ENCODE results near the gene THSD4. TPM values are rescaled to one million over a fixed set of nuclear protein-coding genes. Genes with fewer than 3 reads are reported as not detected.

The THSD4 gene
- polyA plus RNA-seq, 1 donor from 2014 or later = 0.46 TPM

DNA sequence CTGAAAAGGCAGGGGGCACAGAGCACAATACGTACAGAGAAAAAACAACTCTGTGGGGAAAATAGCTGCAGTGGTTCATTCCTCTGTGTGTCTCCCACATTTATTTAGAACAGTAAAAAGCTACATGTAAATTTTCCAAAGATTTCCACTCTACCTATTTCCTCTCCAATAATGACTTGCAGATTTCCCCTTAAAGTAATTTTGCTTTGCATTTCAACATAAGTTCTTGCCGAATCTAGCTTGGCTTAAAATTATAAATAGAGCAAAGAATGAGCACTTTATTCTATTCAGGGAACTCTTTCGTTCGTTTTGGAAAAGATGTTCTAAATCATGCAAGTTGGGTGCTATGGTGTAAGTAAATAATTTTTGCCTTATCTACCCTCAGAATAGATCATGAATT lies 636.9 kb downstream of the THSD4 start:
- Histone ChIP-seq H4K20me1 (ENCODE audit: insufficient read depth) (no peaks in the 10 kb centered on the region), H3K9me2 (ENCODE audit: insufficient read depth, low read length) (no peaks in the 10 kb centered on the region), H3K4me2 (ENCODE audit: low read length) (no peak overlapping the region), H3F3A (ENCODE audit: insufficient read depth, low read length, poor library complexity, severe bottlenecking) (no peaks in the 10 kb centered on the region), H2AFZ (ENCODE audit: low read depth, low read length) (no peak overlapping the region), H3K4me3 (ENCODE audit: low read length) (no peak overlapping the region), H3K36me3 (ENCODE audit: insufficient read depth, low read length) (no peaks in the 10 kb centered on the region), H3K27me3 (ENCODE audit: insufficient read depth, low read depth, low read length) (no peaks in the 10 kb centered on the region), H3K79me2 (replicated peaks; ENCODE audit: insufficient read depth, low read length) (no peaks in the 10 kb centered on the region), H3K27ac (ENCODE audit: low read length) (no peak overlapping the region), H3K9ac (ENCODE audit: low read length) (no peak overlapping the region), H3K9me3 (ENCODE audit: low read length) (no peaks in the 10 kb centered on the region)
- no peak for TF ChIP-seq RAD21 (conservative IDR thresholded peaks at IDR 0.05)
- TF ChIP-seq, protein P1, sequence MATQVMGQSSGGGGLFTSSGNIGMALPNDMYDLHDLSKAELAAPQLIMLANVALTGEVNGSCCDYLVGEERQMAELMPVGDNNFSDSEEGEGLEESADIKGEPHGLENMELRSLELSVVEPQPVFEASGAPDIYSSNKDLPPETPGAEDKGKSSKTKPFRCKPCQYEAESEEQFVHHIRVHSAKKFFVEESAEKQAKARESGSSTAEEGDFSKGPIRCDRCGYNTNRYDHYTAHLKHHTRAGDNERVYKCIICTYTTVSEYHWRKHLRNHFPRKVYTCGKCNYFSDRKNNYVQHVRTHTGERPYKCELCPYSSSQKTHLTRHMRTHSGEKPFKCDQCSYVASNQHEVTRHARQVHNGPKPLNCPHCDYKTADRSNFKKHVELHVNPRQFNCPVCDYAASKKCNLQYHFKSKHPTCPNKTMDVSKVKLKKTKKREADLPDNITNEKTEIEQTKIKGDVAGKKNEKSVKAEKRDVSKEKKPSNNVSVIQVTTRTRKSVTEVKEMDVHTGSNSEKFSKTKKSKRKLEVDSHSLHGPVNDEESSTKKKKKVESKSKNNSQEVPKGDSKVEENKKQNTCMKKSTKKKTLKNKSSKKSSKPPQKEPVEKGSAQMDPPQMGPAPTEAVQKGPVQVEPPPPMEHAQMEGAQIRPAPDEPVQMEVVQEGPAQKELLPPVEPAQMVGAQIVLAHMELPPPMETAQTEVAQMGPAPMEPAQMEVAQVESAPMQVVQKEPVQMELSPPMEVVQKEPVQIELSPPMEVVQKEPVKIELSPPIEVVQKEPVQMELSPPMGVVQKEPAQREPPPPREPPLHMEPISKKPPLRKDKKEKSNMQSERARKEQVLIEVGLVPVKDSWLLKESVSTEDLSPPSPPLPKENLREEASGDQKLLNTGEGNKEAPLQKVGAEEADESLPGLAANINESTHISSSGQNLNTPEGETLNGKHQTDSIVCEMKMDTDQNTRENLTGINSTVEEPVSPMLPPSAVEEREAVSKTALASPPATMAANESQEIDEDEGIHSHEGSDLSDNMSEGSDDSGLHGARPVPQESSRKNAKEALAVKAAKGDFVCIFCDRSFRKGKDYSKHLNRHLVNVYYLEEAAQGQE (IDR thresholded peaks at IDR 0.05; ENCODE audit: borderline replicate concordance) = no peak
- TF ChIP-seq EZH2 (IDR thresholded peaks at IDR 0.05; ENCODE audit: borderline replicate concordance, insufficient read depth, low read length, poor library complexity, severe bottlenecking) = no peak
- no peak for TF ChIP-seq EP300 (conservative IDR thresholded peaks at IDR 0.05; ENCODE audit: poor library complexity, severe bottlenecking)

DNA sequence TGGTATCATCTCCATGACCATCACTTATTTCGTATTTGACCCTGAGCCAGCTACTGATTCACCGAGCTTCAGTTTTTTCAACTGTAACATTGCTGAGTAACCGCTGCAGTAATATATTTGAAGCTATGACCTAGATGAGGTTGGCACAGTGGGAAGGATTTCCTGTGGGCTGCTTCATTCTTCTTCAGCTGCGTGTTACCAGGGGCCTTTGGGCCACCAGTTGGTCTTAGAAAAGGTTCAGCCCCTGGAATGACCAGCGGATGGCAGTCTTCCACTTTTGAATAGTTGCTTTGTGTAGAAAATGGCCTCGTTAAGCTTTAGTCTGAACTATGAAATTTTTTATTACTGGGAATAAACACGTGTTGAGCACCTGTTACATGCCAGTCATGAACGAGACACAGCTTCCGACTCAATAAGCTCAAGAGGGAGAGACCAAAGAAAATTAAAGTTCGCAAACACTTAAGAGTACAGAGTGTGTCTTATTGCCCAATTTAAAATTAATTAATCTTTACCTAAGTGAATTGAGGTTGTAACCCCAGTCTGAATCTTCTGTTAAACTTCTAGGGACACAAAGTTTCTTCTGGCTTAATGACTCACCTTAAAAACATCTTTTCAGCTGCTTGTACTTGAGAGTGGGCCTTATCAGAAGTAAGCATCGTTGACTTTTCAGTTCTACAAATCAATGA lies 637.5 kb downstream of the THSD4 start:
- H3K9me2 ChIP-seq (ENCODE audit: insufficient read depth, low read length) = no peaks in the 10 kb centered on the region

More for the DNA sequence above, 637.5 kb downstream of the THSD4 start:
- no peaks in the 10 kb centered on the region for H3K36me3 ChIP-seq (ENCODE audit: insufficient read depth, low read length)
- H3K27ac ChIP-seq (ENCODE audit: low read length) = no peak overlapping the region
- no peaks in the 10 kb centered on the region for H3K9me3 ChIP-seq (ENCODE audit: low read length)
- no peaks in the 10 kb centered on the region for H3K27me3 ChIP-seq (ENCODE audit: insufficient read depth, low read depth, low read length)
- no peak for TF ChIP-seq EZH2 (IDR thresholded peaks at IDR 0.05; ENCODE audit: borderline replicate concordance, insufficient read depth, low read length, poor library complexity, severe bottlenecking)
- no peak for TF ChIP-seq POLR2AphosphoS5 (IDR thresholded peaks at IDR 0.05)
- no peak for TF ChIP-seq EP300 (conservative IDR thresholded peaks at IDR 0.05; ENCODE audit: poor library complexity, severe bottlenecking)
- TF ChIP-seq, protein P2, sequence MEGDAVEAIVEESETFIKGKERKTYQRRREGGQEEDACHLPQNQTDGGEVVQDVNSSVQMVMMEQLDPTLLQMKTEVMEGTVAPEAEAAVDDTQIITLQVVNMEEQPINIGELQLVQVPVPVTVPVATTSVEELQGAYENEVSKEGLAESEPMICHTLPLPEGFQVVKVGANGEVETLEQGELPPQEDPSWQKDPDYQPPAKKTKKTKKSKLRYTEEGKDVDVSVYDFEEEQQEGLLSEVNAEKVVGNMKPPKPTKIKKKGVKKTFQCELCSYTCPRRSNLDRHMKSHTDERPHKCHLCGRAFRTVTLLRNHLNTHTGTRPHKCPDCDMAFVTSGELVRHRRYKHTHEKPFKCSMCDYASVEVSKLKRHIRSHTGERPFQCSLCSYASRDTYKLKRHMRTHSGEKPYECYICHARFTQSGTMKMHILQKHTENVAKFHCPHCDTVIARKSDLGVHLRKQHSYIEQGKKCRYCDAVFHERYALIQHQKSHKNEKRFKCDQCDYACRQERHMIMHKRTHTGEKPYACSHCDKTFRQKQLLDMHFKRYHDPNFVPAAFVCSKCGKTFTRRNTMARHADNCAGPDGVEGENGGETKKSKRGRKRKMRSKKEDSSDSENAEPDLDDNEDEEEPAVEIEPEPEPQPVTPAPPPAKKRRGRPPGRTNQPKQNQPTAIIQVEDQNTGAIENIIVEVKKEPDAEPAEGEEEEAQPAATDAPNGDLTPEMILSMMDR (IDR thresholded peaks at IDR 0.05; ENCODE audit: poor library complexity, severe bottlenecking) = no peak
- no peak for TF ChIP-seq SMC3 (conservative IDR thresholded peaks at IDR 0.05; ENCODE audit: poor library complexity)
- TF ChIP-seq MXI1 (conservative IDR thresholded peaks at IDR 0.05; ENCODE audit: poor library complexity, severe bottlenecking) = no peak
- TF ChIP-seq, protein P1 (IDR thresholded peaks at IDR 0.05; ENCODE audit: borderline replicate concordance) = no peak
- no peak for TF ChIP-seq TAF1 (IDR thresholded peaks at IDR 0.05; ENCODE audit: low read depth)
- TF ChIP-seq RAD21 (conservative IDR thresholded peaks at IDR 0.05) = no peak
- H3K79me2 ChIP-seq (replicated peaks; ENCODE audit: insufficient read depth, low read length) = no peaks in the 10 kb centered on the region
- no peaks in the 10 kb centered on the region for H3F3A ChIP-seq (ENCODE audit: insufficient read depth, low read length, poor library complexity, severe bottlenecking)
- H3K4me2 ChIP-seq (ENCODE audit: low read length) = no peak overlapping the region
- no peaks in the 10 kb centered on the region for H4K20me1 ChIP-seq (ENCODE audit: insufficient read depth)
- H3K4me3 ChIP-seq (ENCODE audit: low read length) = no peak overlapping the region
- no peak overlapping the region for H3K9ac ChIP-seq (ENCODE audit: low read length)
- no peak overlapping the region for H2AFZ ChIP-seq (ENCODE audit: low read depth, low read length)

Measured in neural cell (in vitro differentiated cells).